GM10847 (cell line): ENCODE results near the gene KCNJ10.

Experiments used
- POLR2A ChIP-seq: IDR thresholded peaks from 2 replicates; pipeline ENCODE4 v1.6.1; 2011; ENCODE audit not compliant: insufficient read length; ENCODE audit errors: extremely low read depth

KCNJ10 gene

DNA sequence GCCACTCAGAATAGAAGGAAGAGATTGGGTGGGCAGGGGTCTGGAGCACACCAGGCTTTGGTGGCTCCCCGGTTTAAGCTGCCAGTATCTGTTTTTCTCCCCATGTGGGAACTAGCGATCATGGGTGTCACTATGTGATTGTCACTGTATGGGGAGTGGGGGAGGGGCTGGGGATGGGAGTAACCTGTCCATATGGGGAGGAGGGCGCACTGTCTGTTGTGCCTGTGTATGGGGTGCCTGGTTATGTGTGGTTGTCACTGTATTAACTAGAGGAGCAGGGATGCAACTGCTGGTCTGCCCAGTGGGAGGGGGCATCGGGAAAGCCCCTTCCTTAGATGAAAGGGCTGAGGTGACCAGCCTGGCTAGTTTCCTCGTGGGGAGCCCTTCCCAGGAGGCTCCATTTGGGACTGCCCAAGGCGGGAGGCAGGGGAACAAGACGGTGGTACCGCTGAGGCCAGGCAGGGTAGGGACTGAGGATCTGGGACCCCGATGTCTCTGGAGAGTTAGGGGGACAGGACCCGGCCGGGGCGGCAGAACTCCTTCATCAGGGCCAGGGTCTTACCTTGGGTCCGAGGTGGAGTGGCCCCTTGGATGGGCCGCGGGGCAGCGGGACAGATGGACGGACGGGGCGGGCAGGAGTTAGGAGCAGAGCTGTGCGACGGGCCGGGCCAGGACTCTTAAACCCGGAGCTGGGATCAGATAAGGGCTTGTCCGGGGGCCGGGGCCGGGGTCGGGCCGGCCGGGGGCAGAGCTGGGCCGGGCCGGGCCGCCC lies at the start of gene KCNJ10:
KCNJ10 (minus strand) TSS at position 701 of the 772 bp plus-strand sequence. CDS start 27,628 bp downstream, outside the sequence.
- no peak for TF ChIP-seq POLR2A

DNA sequence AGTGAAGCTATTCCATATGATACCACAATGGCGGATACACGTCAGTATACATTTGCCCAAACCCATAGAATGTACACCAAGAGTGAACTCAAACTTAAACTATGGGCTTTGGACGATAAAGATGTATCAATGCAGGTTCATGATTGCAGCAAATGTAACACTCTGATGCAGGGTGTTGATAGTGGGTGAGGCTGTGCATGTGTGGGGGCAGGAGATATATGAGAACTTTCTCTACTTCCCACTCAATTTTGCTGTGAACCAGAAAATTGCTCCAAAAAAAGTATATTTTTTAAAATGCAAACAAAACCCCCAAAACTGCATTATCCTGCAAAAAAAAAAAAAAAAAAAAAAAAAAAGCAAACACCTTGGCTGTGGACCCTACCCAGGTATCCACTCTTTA lies 49.0 kb upstream of the KCNJ10 start:
- TF ChIP-seq POLR2A, result no peak

DNA sequence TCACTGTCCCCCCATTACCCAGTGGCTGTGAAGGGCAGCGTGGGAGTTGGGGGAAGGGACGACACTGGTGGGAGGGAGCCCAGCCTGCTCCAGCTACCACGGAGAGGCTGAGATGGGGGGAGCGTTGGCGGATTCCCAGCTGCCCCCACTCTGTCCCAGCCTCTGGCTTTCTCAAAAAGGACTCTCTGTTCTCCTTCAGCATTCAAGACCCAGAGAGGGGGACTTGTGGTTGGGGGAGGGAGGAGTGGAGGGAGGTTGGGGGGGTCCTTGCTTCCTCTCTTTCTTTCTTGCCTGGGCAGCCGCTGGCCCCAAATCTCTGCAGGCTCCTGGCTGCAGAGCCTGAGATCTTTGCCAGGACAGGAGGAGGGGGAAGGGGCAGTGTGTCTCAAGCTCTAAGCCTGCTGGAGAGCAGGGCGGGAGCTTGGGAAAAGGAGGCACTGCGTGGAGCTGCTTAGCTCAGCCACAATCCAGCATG lies 47.8 kb upstream of the KCNJ10 start:
- TF ChIP-seq POLR2A, result no peak

DNA sequence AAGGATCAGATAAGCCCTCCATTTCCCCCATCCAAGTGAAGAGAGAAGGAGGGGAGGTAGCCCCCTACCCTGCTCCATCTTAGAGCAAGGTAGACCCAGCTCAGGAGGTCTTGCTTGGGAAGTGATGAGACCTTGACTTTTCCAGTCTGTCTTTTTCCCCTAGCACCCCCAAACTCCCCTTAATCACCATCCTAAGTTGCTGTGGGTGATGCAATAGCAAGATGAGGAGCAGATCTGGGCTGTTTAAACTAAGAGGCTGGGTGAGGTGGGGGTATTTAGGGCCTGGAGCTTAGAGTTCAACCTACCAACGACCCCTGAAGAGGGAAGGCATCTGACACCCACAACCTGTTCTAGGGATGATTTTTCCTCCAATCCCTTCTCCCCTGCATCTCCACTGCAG lies 47.3 kb upstream of the KCNJ10 start:
- no peak for TF ChIP-seq POLR2A

DNA sequence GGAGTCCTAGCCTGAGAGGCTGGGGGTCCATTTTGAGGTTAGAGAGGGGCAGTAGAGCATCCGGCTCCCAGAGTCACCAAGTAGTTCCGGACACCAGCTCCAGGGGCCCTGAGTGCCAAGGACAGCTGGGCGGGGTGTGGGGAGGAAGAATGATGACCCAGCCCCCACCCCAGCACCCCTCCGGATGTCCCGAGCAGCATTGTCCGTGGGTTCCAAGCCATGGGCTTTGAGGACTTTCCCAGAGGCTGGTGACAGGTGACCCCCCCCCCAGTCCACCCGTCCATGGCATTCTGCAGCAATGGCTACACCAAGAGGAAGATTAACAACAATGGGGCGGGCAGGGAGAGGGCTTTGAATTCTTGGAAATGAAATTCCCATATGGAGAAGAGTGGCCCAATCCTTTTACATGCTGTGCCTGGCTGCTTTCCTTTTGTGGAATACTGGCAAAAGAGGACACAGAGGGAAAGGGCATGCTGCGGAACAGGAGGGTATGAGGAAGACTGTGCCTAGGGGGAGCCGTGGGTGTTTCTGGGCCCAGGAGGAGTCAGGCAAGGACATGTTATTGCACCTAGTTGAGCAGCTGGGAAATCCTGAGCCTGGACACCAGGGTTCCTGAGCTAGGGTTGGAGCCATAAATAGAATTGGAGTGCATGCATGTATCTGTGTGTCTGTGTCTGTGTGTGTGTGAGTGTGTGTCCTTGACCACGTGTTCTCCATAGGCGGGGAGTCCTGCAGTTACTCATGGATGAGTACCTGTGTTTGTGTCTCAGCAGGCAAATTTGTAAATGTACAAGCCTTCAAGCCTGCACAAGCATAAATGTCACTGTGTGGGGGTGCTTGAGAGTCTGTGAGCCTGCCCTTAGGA lies 46.6 kb upstream of the KCNJ10 start:
- no peak for TF ChIP-seq POLR2A

DNA sequence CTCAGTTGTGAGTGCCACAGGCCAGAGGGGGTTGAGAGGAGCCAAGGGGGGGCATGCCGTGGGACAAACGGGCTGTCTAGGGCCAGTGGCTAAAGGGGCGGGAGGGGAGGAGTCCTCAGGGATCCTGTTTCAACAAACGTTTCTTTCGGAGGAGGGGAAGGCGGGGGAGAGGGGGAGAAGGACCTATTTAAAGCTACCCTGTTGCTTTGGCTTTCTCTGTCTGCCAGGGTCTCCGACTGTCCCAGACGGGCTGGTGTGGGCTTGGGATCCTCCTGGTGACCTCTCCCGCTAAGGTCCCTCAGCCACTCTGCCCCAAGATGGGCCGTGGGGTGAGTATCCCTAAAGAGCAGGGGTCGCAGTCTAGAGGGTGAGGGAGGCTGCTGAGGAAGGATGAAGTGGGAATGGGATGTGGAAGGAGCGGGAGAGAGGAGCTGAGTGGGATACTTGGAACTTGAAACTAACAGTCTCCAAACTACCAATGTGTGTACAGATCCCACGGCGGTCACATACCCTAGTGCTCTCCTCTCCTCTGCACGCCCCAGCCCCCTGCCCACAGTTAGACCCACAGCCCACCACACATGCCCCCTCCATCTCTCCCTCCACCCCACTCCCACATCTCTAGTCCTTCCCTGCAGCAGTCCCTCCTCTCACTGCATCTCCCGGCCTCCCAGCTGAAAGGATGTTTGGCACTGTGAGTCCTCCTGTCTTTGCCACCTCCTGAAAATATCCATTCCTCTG lies 45.8 kb upstream of the KCNJ10 start, which contains the start of gene ATP1A2:
ATP1A2 (plus strand) TSS at position 215 of the 738 bp plus-strand sequence; CDS start at position 318, 103 bp downstream.
- TF ChIP-seq POLR2A, result no peak

DNA sequence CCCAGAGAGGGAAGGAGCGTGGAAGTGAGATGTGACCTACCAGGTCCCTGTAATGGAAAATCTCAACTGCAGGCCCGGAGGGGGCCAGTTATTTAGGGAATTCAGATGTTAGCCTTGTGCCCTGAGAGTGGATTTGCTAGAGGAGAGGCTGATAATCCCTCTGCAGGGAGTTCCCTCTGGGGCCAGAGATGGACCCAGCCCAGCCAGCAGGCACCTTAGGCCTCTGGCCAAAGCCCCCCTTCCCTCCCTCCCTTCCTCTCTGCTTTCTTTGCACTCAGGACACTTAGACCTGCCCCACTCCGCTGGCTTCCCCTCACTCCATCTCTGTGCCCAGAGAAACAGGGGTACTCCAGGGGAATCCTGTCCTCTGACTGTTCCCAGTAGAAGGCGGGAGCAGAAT lies 44.1 kb upstream of the KCNJ10 start:
- TF ChIP-seq POLR2A, result no peak

DNA sequence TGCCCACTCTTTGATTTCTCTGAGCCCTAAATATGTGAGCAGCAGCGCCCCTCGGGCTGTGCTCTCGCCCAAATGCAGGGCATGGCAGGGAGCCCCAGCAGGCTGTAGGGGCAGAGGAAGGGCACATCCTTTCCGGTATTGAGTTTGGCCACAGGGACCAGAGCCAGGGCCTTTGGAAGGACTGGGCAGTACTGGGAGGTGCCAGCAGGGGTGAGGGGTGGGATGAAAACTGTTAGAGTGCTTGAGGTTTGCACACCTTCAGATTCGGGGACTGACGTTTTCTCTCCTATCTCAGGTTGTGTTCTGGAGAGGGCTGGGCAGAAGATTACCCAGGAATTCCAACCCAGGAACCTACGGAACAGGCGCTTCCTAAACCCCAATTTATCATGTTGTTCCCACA lies 43.4 kb upstream of the KCNJ10 start:
- TF ChIP-seq POLR2A, result no peak

DNA sequence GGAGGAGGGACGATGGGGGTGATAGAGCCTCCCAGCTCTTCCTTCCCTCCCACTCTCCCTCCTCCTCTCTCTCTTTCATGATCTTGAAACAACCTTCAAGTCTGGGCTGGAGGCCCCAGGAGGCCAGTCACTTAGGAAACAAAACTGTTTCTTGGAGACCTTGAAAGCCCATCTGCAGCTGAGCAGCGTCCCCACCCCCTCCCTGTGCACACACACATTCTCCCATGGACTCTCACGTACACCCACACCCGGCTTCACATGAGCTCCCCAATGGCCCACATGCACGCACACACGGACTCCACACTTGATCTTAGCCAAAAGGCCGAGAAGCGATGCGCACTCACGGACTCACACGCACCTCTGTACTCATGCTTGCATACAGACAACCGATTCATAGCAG lies 42.4 kb upstream of the KCNJ10 start:
- TF ChIP-seq POLR2A, result no peak

DNA sequence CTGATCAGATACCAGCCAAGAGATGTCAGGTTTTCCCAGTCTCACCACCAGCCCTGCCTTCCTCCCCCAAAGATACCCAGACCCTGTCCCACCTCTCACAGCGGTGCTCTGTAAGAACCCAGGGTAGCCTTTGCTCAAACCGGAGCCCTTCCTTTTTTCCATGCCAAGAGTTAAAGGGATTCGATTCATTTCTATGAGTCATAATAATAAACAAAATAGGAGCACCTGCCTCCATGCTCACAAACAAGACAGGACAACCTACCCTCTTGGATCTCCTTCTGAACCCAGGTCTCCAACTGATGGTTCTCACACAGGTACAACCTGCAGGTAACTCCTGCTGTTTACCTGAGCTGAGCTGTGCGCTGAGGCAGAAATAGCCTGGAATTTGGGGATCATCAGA lies 39.7 kb upstream of the KCNJ10 start:
- no peak for TF ChIP-seq POLR2A

DNA sequence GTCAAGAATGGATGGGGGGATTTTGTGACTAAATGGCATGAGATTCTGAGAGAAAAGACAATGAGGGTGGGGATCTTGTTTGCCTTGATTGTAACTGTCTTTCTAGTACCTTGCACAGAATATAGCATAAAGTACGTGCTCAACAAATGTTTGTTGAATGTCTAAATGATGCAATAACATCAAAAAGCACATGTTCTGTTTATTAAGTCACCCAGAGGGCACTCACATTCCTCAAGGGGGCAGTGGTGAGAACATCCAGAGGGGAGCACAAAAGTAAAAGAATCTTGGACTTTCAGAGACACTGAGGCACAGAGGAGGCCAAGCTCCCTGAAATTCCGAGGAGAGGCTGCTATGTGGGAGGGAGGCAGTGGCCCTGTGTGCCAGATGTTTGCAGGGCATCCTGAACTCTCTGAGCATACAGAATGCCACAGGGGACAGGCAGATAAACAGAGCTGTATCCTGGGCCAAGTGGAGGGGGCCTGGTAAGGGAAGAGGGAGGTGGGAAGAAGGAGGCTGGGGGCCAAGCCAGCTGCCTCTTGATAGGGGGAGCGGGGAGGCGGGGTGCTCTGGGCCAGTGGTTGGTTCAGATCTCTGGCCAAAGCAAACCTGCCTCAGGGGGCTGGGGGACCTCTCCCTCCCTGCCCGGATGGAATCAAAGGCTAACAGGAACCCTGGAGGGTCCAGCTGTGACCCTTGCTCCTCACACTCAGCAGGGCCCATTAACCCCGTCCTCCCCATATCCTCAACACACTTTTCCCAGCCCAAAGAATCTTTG lies 39.1 kb upstream of the KCNJ10 start:
- no peak for TF ChIP-seq POLR2A

DNA sequence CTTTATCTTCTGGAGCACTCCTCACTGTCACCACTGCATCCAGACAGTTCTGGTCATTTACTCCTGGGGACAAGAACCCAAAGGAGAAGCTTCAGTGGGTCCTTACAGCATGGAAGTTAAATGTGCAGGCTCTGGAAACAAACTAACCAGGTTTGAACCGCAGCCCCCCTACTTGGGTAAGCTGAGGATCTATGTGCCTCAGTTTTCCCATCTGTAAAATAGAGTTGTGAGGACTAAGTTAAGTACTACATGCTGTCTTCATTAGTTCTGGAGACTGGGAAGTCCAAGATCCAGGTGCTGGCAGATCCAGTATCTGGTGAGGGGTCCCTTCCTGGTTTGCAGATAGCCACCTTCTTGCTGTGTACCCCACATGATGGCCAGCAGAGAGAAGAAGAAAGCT lies 37.6 kb upstream of the KCNJ10 start:
- TF ChIP-seq POLR2A, result no peak

DNA sequence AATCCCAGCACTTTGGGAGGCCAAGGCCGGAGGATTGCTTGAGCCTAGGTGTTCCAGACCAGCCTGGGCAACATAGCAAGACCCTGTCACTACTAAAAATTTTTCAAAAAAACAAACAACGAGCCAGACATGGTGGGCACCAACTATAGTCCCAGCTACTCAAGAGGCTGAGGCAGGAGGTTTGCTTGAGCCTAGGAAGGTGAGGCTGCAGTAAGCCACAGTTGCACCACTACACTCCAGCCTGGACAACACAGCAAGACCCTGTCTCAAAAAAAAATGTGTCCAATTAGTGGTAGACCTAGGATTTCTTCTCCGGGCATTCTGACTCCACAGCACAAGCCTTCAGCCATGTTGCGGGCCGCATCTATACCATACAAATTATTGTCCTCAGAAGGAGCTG lies 35.2 kb upstream of the KCNJ10 start:
- no peak for TF ChIP-seq POLR2A

DNA sequence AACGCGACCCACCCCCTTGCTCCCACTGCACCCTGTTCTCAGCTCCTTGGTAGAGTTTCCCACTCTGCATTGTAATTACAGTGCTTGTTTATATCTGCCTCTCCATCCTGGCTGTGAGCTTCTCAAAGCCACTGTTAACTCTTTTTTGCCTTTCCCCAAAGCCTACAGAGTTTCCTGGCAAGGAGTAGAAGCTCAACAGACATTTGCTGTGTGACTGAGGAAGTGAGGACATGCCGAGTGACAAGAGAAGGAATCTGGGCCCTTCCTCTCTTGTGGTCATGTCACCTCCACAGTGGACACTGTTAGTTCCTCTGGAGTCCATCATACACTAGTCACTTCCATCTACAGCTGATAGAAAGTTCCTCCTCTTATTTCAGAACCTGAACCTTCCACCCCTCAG lies 34.5 kb upstream of the KCNJ10 start:
- TF ChIP-seq POLR2A, result no peak
